Measurements from ENCODE around the gene CDKAL1. TPM values are rescaled to one million over a fixed set of nuclear protein-coding genes. Genes with fewer than 3 reads are reported as not detected.
"Not testable (repeated sequence)": the region's sequence is repeated elsewhere in the genome, so short reads cannot be mapped to it uniquely, and the experiment has no call there.

CDKAL1 gene
- total and polyA plus RNA-seq, 8 donors = 3.4 to 36.7 (median 10.4) TPM

DNA sequence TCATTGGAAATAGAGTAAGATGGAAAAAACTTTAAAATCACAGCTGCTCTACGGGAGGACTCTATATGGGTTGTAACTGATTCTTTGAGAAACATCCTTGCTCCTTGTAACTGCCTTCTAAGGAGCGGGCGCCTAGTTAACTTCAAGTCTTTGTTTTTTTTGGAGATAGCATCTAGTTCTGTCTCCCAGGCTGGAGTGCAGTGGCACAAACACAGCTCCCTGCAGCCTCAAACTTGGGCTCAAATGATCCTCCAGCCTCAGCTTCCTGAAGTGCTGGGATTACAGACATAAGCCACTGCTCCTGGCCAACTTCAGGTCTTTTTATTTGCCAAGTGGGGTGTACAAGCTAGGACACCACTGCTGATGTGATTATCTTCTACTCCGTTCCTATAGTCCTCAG is 552.9 kb downstream of the CDKAL1 start:
- WGBS, 5 donors = 93 to 99% (median 98%) methylated on average over 4 of the region's 4 CpGs

DNA sequence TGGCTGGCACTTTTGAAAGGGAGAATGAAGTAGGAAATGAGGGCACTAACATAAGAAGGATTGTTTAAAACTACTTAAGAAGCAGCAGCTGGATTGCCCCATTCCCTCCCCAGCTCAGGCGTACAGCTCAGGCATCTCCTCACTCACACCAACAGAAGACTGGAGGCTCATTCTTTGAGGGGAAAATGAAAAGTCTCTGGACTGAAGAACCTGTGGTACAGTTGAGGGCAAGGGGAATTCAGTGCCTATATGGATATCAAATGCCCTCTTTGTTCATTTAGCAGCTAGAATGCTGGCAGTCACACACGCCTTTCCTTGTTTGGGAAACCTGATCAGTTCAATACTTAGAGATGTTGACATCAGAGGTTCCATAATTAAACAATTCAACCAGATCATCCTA is 557.2 kb downstream of the CDKAL1 start:
- intact Hi-C loops (cut with DNase I; ENCODE audit: low total_unique reads) = no loop called here
- TF ChIP-seq POLR2AphosphoS5 (IDR thresholded peaks at IDR 0.05) = no peak
- TF ChIP-seq, protein P1, sequence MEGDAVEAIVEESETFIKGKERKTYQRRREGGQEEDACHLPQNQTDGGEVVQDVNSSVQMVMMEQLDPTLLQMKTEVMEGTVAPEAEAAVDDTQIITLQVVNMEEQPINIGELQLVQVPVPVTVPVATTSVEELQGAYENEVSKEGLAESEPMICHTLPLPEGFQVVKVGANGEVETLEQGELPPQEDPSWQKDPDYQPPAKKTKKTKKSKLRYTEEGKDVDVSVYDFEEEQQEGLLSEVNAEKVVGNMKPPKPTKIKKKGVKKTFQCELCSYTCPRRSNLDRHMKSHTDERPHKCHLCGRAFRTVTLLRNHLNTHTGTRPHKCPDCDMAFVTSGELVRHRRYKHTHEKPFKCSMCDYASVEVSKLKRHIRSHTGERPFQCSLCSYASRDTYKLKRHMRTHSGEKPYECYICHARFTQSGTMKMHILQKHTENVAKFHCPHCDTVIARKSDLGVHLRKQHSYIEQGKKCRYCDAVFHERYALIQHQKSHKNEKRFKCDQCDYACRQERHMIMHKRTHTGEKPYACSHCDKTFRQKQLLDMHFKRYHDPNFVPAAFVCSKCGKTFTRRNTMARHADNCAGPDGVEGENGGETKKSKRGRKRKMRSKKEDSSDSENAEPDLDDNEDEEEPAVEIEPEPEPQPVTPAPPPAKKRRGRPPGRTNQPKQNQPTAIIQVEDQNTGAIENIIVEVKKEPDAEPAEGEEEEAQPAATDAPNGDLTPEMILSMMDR (IDR thresholded peaks at IDR 0.05) = no peak
- TF ChIP-seq EP300 (IDR thresholded peaks at IDR 0.05) = no peak
- no peak for TF ChIP-seq POLR2A (IDR thresholded peaks at IDR 0.05)
- no peak for DNase-seq
- WGBS, 5 donors = 88 to 98% (median 91%) methylated on average over 2 of the region's 2 CpGs
- Histone ChIP-seq H3K9me3 (no peaks in the 10 kb centered on the region), H3K27me3 (no peaks in the 10 kb centered on the region), H3K27ac (no peak overlapping the region), H3K36me3 (no peaks in the 10 kb centered on the region), H3K4me3 (no peak overlapping the region), H3K4me1 (no peaks in the 10 kb centered on the region)

More for the DNA sequence above, 552.9 kb downstream of the CDKAL1 start:
- H3K36me3 ChIP-seq = no peaks in the 10 kb centered on the region
- intact Hi-C loops (cut with DNase I; ENCODE audit: low total_unique reads) = no loop called here
- no peaks in the 10 kb centered on the region for H3K4me1 ChIP-seq
- no peaks in the 10 kb centered on the region for H3K9me3 ChIP-seq
- no peaks in the 10 kb centered on the region for H3K27me3 ChIP-seq
- DNase-seq = no peak
- TF ChIP-seq, protein P1 (IDR thresholded peaks at IDR 0.05) = no peak
- TF ChIP-seq POLR2AphosphoS5 (IDR thresholded peaks at IDR 0.05) = no peak
- no peak overlapping the region for H3K4me3 ChIP-seq
- H3K27ac ChIP-seq = no peak overlapping the region

DNA sequence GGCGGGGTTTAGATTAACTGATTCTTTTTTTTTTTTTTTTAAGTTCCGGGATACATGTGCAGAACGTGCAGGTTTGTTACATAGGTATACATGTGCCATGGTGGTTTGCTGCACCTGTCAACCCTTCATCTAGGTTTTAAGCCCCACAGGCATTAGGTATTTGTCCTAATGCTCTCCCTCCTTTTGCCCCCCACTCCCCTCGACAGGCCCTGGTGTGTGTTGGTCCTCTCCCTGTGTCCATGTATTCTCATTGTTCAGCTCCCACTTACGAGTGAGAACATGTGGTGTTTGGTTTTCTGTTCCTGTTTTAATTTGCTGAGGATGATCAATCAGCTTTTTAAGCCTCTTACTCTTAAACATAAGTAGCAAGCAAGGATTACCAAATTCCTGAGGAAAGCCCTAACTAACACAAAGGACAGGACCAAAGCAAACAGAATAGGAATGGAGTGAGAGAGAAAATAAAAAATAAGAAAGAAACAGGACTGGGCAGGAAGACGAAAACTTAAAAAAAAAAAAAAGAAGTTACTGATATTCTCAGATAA is 558.0 kb downstream of the CDKAL1 start:
- H3K4me1 ChIP-seq; H3K27ac ChIP-seq; H3K27me3 ChIP-seq; intact Hi-C loops (cut with DNase I; ENCODE audit: low total_unique reads); H3K9me3 ChIP-seq; DNase-seq; H3K4me3 ChIP-seq; H3K36me3 ChIP-seq: not testable (repeated sequence)
- 82 to 93% (median 92%) methylated on average over 6 of the region's 6 CpGs for WGBS, 5 donors

DNA sequence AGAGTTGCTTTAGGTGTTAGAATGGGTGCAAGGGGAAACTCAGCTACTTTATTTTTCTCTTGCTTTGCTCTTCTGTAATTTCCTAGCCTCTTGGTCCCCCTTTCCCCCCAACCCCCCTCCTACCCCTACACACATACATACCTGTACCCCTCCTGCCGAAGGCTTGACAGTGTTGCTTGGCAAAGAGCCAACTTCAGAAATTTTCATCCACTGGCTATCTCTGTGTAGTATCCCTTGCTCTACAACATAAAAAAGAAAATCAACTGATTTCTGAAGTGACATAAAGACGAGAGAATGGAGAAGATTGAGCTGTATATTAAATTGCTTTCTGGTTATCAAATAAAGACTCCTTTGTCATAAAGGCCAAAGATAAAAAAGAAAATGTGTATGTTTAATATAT is 561.2 kb downstream of the CDKAL1 start:
- WGBS, 5 donors = 64 to 83% (median 72%) methylated on average over 2 of the region's 2 CpGs
- H3K9me3 ChIP-seq = no peaks in the 10 kb centered on the region
- H3K4me3 ChIP-seq = no peak overlapping the region
- no peak for DNase-seq
- intact Hi-C loops (cut with DNase I; ENCODE audit: low total_unique reads) = no loop called here
- TF ChIP-seq POLR2A (IDR thresholded peaks at IDR 0.05) (no peak), EP300 (IDR thresholded peaks at IDR 0.05) (no peak), POLR2AphosphoS5 (IDR thresholded peaks at IDR 0.05) (no peak)
- TF ChIP-seq, protein P1 (IDR thresholded peaks at IDR 0.05) = no peak
- H3K27ac ChIP-seq = no peak overlapping the region
- H3K4me1 ChIP-seq = peaks cover 0 to 14% (median 4%) of the 10 kb centered on the region in 4 donors
- H3K36me3 ChIP-seq = no peaks in the 10 kb centered on the region
- H3K27me3 ChIP-seq = no peaks in the 10 kb centered on the region

DNA sequence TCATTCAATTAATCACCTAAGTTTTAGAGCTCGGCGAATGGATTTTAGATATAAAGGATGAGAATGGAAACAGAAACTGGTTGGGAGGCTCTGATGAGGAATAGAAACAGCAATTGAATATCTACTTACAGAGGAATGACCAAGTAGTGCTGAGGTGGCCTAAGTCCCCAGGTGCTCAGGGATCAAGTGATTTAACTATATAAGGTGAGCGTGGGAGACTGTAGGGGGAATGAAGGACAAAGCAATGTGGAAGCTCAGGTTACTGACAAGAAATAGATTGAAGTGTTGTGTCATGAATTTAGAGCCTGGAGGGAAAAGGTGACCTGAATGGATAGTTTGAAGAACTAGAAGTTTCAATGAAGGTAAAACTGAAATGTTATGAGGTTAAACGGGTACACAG is 563.9 kb downstream of the CDKAL1 start:
- Histone ChIP-seq H3K4me3 (no peak overlapping the region), H3K4me1 (peaks cover 3 to 32% (median 18%) of the 10 kb centered on the region in 4 donors), H3K27me3 (no peaks in the 10 kb centered on the region), H3K27ac (peak overlapping the region in 1 of 5 donors; percentile 47), H3K9me3 (no peaks in the 10 kb centered on the region), H3K36me3 (no peaks in the 10 kb centered on the region)
- WGBS, 5 donors = 93 to 98% (median 96%) methylated on average over 4 of the region's 4 CpGs
- TF ChIP-seq EP300 (IDR thresholded peaks at IDR 0.05) (no peak), POLR2AphosphoS5 (IDR thresholded peaks at IDR 0.05) (no peak), POLR2A (IDR thresholded peaks at IDR 0.05) (no peak)
- TF ChIP-seq, protein P1 (IDR thresholded peaks at IDR 0.05) = no peak
- DNase-seq = no peak
- intact Hi-C loops (cut with DNase I; ENCODE audit: low total_unique reads) = no loop called here
